Measurements from ENCODE around the gene HDAC11. TPM values are rescaled to one million over a fixed set of nuclear protein-coding genes. Genes with fewer than 3 reads are reported as not detected.

The HDAC11 gene
- total and polyA plus RNA-seq, 7 donors = 9.2 to 29.6 (median 22.3) TPM

- WGBS, 3 donors = 42 to 58% (median 52%) methylated on average over 4 of the region's 4 CpGs
- no peaks in the 10 kb centered on the region for H3K36me3 ChIP-seq (ENCODE audit: insufficient read depth in 1 of 2, low read depth in 1 of 2)
- no peak overlapping the region for H3K4me3 ChIP-seq
- no peaks in the 10 kb centered on the region for H3K27me3 ChIP-seq (ENCODE audit: insufficient read depth in 3 of 3, low read length in 2 of 3)
- ATAC-seq (no peak), DNase-seq (no peak)
- intact Hi-C loops (cut with DNase I) = no loop called here
- peaks cover 17% of the 10 kb centered on the region for H3K4me1 ChIP-seq
- H3K9me3 ChIP-seq = no peaks in the 10 kb centered on the region
- H3K27ac ChIP-seq = no peak overlapping the region
- no peak for TF ChIP-seq CTCF (IDR thresholded peaks at IDR 0.05)
Observed at GRCh38 chr3:13465236-13465873, 14.8 kb upstream of the HDAC11 start.

- no peak for TF ChIP-seq CTCF (IDR thresholded peaks at IDR 0.05)
- DNase-seq (no peak), ATAC-seq (no peak)
- no peaks in the 10 kb centered on the region for H3K27me3 ChIP-seq (ENCODE audit: insufficient read depth in 3 of 3, low read length in 2 of 3)
- 83 to 86% (median 83%) methylated on average over 4 of the region's 4 CpGs for WGBS, 3 donors
- no peaks in the 10 kb centered on the region for H3K36me3 ChIP-seq (ENCODE audit: insufficient read depth in 1 of 2, low read depth in 1 of 2)
- peaks cover 8% of the 10 kb centered on the region for H3K4me1 ChIP-seq
- intact Hi-C loops (cut with DNase I) = no loop called here
- H3K27ac ChIP-seq = no peak overlapping the region
- no peaks in the 10 kb centered on the region for H3K9me3 ChIP-seq
- H3K4me3 ChIP-seq = no peak overlapping the region
Observed at GRCh38 chr3:13466781-13467180, 13.3 kb upstream of the HDAC11 start.

GRCh38 chr3:13470894-13471574 lies 9.1 kb upstream of the HDAC11 start:
- Histone ChIP-seq H3K4me1 (peaks cover 1% of the 10 kb centered on the region), H3K36me3 (ENCODE audit: insufficient read depth in 1 of 2, low read depth in 1 of 2) (no peaks in the 10 kb centered on the region), H3K27ac (no peak overlapping the region), H3K27me3 (ENCODE audit: insufficient read depth in 3 of 3, low read length in 2 of 3) (no peaks in the 10 kb centered on the region), H3K9me3 (no peaks in the 10 kb centered on the region), H3K4me3 (no peak overlapping the region)
- ATAC-seq = no peak
- 74 to 79% (median 79%) methylated on average over 13 of the region's 13 CpGs for WGBS, 3 donors
- intact Hi-C loops (cut with DNase I) = no loop called here
- TF ChIP-seq CTCF (IDR thresholded peaks at IDR 0.05) = no peak
- no peak for DNase-seq

- Histone ChIP-seq H3K27ac (no peak overlapping the region), H3K4me1 (peaks cover 10% of the 10 kb centered on the region), H3K36me3 (ENCODE audit: insufficient read depth in 1 of 2, low read depth in 1 of 2) (no peaks in the 10 kb centered on the region), H3K4me3 (no peak overlapping the region), H3K9me3 (no peaks in the 10 kb centered on the region), H3K27me3 (ENCODE audit: insufficient read depth in 3 of 3, low read length in 2 of 3) (no peaks in the 10 kb centered on the region)
- ATAC-seq = no peak
- no peak for TF ChIP-seq CTCF (IDR thresholded peaks at IDR 0.05)
- WGBS, 3 donors = 87 to 95% (median 87%) methylated on average over 4 of the region's 4 CpGs
- intact Hi-C loops (cut with DNase I) = no loop called here
- peak in 1 of 2 donors; percentile 4 for DNase-seq
Observed at GRCh38 chr3:13472286-13472685, 7.8 kb upstream of the HDAC11 start.

All from psoas muscle (tissue), 8 donors.